WERI-Rb-1 (cell line): ENCODE data around the gene ATG4C.

ENCODE experiments used
- DNase-seq: peaks from one replicate; pipeline ENCODE4 v3.0.0-alpha.2; 2020
- H3K27ac ChIP-seq: fragments of 250-450 bp; sonication (Bioruptor Pico); 2 replicates; pipeline ENCODE4 v1.5.1; 2020; ENCODE audit warnings: mild to moderate bottlenecking, moderate library complexity
- H3K27me3 ChIP-seq: fragments of 250-450 bp; sonication (Bioruptor Pico); 2 replicates; pipeline ENCODE4 v1.5.1; 2021; ENCODE audit warnings: mild to moderate bottlenecking, low read depth, moderate library complexity; ENCODE audit not compliant: insufficient read depth, severe bottlenecking
- H3K36me3 ChIP-seq: fragments of 250-450 bp; sonication (Bioruptor Pico); 2 replicates; pipeline ENCODE4 v1.5.1; 2020; ENCODE audit warnings: mild to moderate bottlenecking, moderate library complexity
- H3K4me3 ChIP-seq: 2 replicates; pipeline ENCODE4 v1.5.1; 2011; ENCODE audit warnings: low read depth, mild to moderate bottlenecking, control low read depth, low read length
- H3K9me3 ChIP-seq: fragments of 250-450 bp; sonication (Bioruptor Pico); 2 replicates; pipeline ENCODE4 v1.5.1; 2021; ENCODE audit warnings: mild to moderate bottlenecking, moderate library complexity; ENCODE audit not compliant: severe bottlenecking
- CTCF ChIP-seq: IDR thresholded peaks from 2 replicates; pipeline ENCODE4 v1.5.1; 2011; ENCODE audit warnings: low read depth, mild to moderate bottlenecking, control low read depth, inconsistent platforms, low read length

Gene ATG4C

GRCh38 chr1:62799688-62800087, 15.8 kb downstream of the ATG4C start:
- H3K4me3 ChIP-seq, result no peak overlapping the region
- no peaks in the 10 kb centered on the region for H3K9me3 ChIP-seq
- no peaks in the 10 kb centered on the region for H3K27me3 ChIP-seq
- H3K27ac ChIP-seq, result no peak overlapping the region
- TF ChIP-seq CTCF, result no peak
- H3K36me3 ChIP-seq, result no peaks in the 10 kb centered on the region
- DNase-seq, result no peak

- H3K36me3 ChIP-seq, result no peaks in the 10 kb centered on the region
- no peak overlapping the region for H3K4me3 ChIP-seq
- H3K27ac ChIP-seq, result no peak overlapping the region
- no peaks in the 10 kb centered on the region for H3K9me3 ChIP-seq
- DNase-seq, result no peak
- no peaks in the 10 kb centered on the region for H3K27me3 ChIP-seq
- TF ChIP-seq CTCF, result no peak
Observed at GRCh38 chr1:62800281-62800680, 16.3 kb downstream of the ATG4C start.

DNA sequence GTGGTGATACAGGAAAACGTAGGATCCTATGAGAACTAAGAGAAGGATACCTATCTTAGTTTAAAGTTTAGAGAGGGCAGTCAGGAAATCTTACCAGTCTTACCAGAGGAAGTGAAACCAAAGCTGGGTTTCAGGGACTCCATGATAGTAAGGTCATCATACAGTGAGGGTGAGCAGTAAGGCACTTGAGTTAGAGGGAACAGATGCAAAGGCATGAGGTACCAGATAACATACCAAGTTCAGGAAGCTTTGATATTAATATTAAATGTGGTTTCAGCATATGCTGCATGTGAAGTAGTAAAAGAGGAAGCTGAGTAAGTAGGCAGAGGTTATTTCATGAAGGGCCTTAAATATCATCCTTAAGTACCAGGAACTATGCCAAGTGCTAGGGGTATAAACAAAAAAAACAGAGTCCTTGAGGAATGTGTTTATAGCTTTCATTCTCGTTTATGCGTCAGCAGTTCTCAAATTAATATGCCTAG, 16.9 kb downstream of the ATG4C start:
- no peaks in the 10 kb centered on the region for H3K36me3 ChIP-seq
- H3K27me3 ChIP-seq, result no peaks in the 10 kb centered on the region
- H3K9me3 ChIP-seq, result no peaks in the 10 kb centered on the region
- no peak overlapping the region for H3K4me3 ChIP-seq
- TF ChIP-seq CTCF, result no peak
- no peak for DNase-seq
- H3K27ac ChIP-seq, result no peak overlapping the region

- Histone ChIP-seq H3K36me3 (no peaks in the 10 kb centered on the region), H3K9me3 (no peaks in the 10 kb centered on the region), H3K4me3 (no peak overlapping the region), H3K27ac (no peak overlapping the region), H3K27me3 (no peaks in the 10 kb centered on the region)
- DNase-seq, result no peak
- TF ChIP-seq CTCF, result no peak
Observed at GRCh38 chr1:62809788-62810187, 25.9 kb downstream of the ATG4C start.

DNA sequence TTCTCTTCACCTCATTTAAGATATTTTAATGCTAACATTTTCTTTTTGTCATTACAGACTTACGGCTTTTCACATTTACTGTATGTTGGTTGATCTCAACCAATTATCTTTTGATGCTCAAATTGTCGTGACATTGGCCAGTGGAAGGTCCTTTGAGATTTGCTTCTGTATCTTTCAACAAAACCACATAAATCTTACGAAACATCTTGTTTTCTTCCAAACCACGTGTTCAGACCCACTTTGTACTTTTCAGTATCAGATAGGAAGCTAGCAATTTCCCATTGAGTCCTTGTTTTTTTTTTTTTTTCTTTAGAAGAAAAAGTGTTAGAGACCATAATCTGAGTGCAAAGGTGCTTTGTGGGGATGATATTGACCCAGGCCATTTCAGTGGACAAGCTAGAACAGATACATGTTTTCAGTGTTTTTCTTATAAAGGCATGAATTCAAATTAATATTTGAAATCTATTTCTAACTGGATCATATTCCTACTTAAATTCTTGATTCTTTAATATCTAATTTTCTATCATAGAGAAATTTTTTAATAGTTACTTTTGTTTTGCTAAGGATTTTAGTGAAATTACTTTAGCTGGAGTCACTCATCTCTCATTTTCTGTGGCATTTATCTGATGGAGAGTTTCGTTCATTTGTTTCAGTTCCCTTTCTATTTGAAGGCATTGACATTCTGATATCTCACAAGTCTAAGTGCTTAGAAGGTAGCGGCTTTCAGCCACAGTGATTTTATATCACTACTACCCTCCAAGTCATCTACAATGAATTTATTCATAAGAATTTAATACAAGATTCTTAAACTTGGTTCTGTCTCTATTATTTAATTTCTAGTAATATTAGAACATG, 26.7 kb downstream of the ATG4C start:
- no peak for DNase-seq

More for the DNA sequence above, 26.7 kb downstream of the ATG4C start:
- H3K27me3 ChIP-seq, result no peaks in the 10 kb centered on the region
- no peaks in the 10 kb centered on the region for H3K36me3 ChIP-seq
- H3K9me3 ChIP-seq, result no peaks in the 10 kb centered on the region
- no peak overlapping the region for H3K27ac ChIP-seq
- H3K4me3 ChIP-seq, result no peak overlapping the region
- TF ChIP-seq CTCF, result no peak
